Brain microvascular endothelial cell (primary cell): ENCODE results near the gene SERPINI1.

Experiments
- DNase-seq: peaks from one replicate; pipeline ENCODE4 v3.0.0-alpha.2; 2020
- H3K27ac ChIP-seq: fragments of 250-450 bp; sonication (Bioruptor Pico); 2 replicates; pipeline ENCODE4 v1.5.1; 2020; ENCODE audit warnings: mild to moderate bottlenecking, moderate library complexity
- H3K27me3 ChIP-seq: fragments of 250-450 bp; sonication (Bioruptor Pico); replicated peaks from 2 replicates; pipeline ENCODE4 v1.5.1; 2020; ENCODE audit warnings: mild to moderate bottlenecking
- H3K36me3 ChIP-seq: fragments of 250-450 bp; sonication (Bioruptor Pico); replicated peaks from 2 replicates; pipeline ENCODE4 v1.5.1; 2020; ENCODE audit warnings: mild to moderate bottlenecking
- H3K4me3 ChIP-seq: 2 replicates; pipeline ENCODE4 v1.5.1; 2011; ENCODE audit warnings: low read depth, mild to moderate bottlenecking, control low read depth, low read length, moderate library complexity
- CTCF ChIP-seq: IDR thresholded peaks from 2 replicates; pipeline ENCODE4 v1.5.1; 2011; ENCODE audit warnings: low read depth, mild to moderate bottlenecking, moderate library complexity, low read length, control low read depth, inconsistent platforms; ENCODE audit errors: missing control alignments
- in situ Hi-C: cut with HindIII; loops from 2 replicates; pipeline ENCODE4 v1.10.0; 2017; ENCODE audit warnings: low sequenced_read_pairs, low pct_ligation_motif_present

The SERPINI1 gene

GRCh38 chr3:167729591-167729990 is 5.9 kb upstream of the SERPINI1 start:
- Histone ChIP-seq H3K27me3 (no peaks in the 10 kb centered on the region), H3K4me3 (no peak overlapping the region), H3K36me3 (no peaks in the 10 kb centered on the region), H3K27ac (no peak overlapping the region)
- TF ChIP-seq CTCF: no peak
- in situ Hi-C loops: no loop called here
- DNase-seq: no peak

- H3K4me3 ChIP-seq: no peak overlapping the region
- no peaks in the 10 kb centered on the region for H3K27me3 ChIP-seq
- no peak for DNase-seq
- H3K36me3 ChIP-seq: no peaks in the 10 kb centered on the region
- no peak overlapping the region for H3K27ac ChIP-seq
- in situ Hi-C loops: no loop called here
- TF ChIP-seq CTCF: no peak
These were observed 4.1 kb upstream of the SERPINI1 start for GRCh38 chr3:167731393-167731792.

DNA sequence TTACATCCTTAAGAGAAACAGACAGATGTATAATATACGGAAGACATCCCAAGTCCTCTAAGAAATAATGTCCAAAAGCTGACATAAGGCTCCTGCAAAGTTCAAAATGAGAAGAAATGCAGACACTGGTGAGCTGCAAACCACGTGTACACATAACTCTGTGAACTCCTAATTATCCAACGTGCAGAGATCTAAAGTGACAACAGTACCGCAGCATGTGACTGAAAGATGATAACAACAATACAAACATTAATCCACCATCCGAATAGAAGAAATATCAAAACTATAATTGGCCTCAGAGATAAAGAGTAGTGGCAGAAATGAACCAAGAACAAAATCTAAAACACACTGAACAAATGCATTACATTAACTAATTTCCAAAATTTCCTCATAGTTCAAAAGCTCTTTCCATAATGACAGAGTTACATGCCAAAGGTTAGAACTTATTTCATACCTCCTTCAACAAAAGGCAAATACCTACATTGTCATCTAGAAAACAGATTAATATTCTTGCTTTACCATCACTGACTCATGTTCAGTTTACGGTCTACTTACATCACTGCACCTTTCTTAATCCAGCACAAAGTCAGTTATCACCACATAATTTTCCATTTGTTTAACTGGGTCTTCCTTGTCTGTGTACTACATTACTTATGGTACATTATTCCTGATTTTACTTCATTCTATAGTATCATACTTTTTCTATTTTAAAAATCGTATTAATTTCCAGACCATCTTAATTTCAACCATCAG is 3.0 kb upstream of the SERPINI1 start:
- TF ChIP-seq CTCF: no peak
- Histone ChIP-seq H3K27ac (no peak overlapping the region), H3K27me3 (no peaks in the 10 kb centered on the region), H3K36me3 (no peaks in the 10 kb centered on the region), H3K4me3 (no peak overlapping the region)
- in situ Hi-C loops: no loop called here
- no peak for DNase-seq

GRCh38 chr3:167733961-167734497 is 1.5 kb upstream of the SERPINI1 start:
- in situ Hi-C loops: no loop called here
- no peak for DNase-seq
- no peaks in the 10 kb centered on the region for H3K36me3 ChIP-seq
- no peaks in the 10 kb centered on the region for H3K27me3 ChIP-seq
- no peak for TF ChIP-seq CTCF
- peak overlapping the region; percentile 63 for H3K27ac ChIP-seq
- peak overlapping the region; percentile 93 for H3K4me3 ChIP-seq

- TF ChIP-seq CTCF: no peak
- Histone ChIP-seq H3K4me3 (peak within 1 kb of the TSS; percentile 93), H3K36me3 (no peaks in the 10 kb centered on the region), H3K27me3 (no peaks in the 10 kb centered on the region), H3K27ac (peak within 1 kb of the TSS; percentile 63)
- in situ Hi-C loops: no loop called here
- DNase-seq: peak; percentile 99
These were observed 856 bp upstream of the SERPINI1 start, which contains the start of gene PDCD10 for GRCh38 chr3:167734498-167735232. PDCD10 (minus strand) TSS chr3:167734892; CDS start chr3:167720157, 14,735 bp downstream.
